ENCODE data around the gene PLXNA4.

PLXNA4 gene

DNA sequence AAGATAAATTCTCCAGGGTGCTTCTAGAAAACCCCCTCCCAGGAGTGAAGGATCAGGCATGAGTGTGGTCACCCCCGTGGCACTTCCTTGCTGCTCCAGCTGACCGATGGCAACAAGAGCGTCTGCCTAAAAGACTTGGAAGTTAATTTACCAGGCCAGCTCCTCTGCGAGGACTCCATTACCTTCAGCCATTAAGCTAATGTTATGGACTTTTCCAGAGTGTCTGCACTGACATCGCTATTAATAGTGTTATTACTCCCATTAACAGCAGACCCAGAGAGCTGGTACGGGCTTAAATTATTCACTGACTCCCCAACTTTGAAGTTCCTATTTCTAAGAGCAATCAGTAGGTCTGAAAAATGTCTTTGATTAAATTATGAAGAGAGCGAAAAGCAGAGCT, 345.8 kb downstream of the PLXNA4 start:
- H3K4me3 ChIP-seq (ENCODE audit: low read depth, low read length): no peak overlapping the region
- TF ChIP-seq, protein P1, sequence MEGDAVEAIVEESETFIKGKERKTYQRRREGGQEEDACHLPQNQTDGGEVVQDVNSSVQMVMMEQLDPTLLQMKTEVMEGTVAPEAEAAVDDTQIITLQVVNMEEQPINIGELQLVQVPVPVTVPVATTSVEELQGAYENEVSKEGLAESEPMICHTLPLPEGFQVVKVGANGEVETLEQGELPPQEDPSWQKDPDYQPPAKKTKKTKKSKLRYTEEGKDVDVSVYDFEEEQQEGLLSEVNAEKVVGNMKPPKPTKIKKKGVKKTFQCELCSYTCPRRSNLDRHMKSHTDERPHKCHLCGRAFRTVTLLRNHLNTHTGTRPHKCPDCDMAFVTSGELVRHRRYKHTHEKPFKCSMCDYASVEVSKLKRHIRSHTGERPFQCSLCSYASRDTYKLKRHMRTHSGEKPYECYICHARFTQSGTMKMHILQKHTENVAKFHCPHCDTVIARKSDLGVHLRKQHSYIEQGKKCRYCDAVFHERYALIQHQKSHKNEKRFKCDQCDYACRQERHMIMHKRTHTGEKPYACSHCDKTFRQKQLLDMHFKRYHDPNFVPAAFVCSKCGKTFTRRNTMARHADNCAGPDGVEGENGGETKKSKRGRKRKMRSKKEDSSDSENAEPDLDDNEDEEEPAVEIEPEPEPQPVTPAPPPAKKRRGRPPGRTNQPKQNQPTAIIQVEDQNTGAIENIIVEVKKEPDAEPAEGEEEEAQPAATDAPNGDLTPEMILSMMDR (IDR thresholded peaks at IDR 0.05; ENCODE audit: low read depth, low read length): no peak

DNA sequence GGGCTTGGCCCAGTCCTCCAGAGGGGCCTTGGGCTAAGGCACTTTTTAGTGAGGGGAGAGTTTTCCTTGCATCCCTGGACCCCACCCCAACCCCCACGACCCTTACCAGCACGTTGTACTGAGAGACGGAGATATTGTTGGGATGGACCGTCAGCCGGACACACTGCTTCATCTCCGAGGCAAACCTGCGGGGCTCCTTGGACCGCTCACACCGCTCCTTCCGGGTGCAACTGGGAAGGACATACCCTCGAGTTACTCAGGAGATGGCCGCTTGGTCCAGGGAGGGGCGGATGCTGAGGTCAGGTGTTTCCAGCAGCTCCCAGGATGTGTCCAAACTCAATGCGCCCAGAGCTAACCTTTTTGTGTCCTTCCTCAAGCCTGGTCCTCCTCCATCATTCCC, 348.0 kb downstream of the PLXNA4 start:
- TF ChIP-seq, protein P1 (IDR thresholded peaks at IDR 0.05; ENCODE audit: low read depth, low read length): no peak

DNA sequence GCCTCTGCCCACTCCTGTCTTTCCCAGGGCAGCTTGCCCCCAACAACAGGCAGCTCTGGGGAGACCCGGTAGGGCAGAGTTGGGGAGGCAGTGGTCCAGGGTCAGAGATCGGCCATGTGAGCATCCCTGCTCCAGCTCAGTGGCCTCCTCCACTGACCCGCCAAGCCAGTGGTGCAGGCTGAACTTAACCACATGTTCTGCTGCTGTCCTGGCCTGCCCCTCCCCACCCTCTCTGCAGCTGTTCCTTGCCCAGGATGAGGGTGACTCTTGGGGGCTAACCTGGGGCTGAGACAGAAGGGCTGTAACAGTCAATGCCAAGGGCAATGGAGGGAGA, 349.3 kb downstream of the PLXNA4 start:
- H3K4me3 ChIP-seq (ENCODE audit: low read depth, low read length): no peak overlapping the region
- TF ChIP-seq, protein P1 (IDR thresholded peaks at IDR 0.05; ENCODE audit: low read depth, low read length): no peak

More for the DNA sequence above, 348.0 kb downstream of the PLXNA4 start:
- no peak overlapping the region for H3K4me3 ChIP-seq (ENCODE audit: low read depth, low read length)

DNA sequence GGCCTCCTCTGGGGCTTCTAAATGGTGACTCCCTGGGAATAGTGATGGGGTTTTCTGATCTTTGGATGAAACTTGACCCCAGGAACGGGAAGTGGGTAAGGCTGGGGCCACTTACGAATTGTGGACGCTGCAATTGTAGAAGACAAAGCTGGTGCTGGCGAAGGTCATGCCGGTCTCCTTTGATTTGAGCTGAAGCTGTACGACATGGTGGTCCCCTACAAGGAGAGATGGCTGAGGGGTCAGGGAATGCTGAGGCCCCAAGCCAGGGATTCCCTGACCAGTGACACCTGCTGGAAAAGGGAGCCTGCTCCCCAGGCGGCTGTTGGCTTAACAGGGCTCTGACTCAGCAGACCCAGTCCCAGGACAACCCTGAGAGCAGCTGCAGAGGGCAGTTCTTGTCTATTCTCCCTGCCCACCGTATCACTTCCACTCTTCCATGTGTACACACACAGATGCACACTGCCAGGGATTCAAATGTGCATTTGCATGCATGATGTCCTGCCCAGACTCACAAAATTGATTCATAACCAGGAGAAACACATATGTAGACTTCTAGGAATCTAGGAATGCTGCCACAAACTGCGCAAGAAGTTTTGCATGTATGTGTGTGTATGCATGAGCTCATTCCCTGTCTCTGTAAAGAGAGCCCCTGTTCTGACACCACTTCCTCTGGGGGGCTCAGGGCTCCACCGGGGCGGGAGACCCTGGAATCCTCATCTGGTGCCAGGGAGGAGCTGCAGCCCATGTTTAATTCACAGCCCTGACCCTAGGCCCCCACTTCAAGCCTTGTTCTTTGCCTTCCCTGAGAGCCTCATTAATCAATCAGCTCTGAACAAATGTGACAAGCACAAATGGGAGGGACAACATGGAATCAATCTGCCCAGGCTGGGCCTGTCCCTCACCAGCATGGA, 350.0 kb downstream of the PLXNA4 start:
- TF ChIP-seq, protein P1 (IDR thresholded peaks at IDR 0.05; ENCODE audit: low read depth, low read length): no peak
- no peak overlapping the region for H3K4me3 ChIP-seq (ENCODE audit: low read depth, low read length)

DNA sequence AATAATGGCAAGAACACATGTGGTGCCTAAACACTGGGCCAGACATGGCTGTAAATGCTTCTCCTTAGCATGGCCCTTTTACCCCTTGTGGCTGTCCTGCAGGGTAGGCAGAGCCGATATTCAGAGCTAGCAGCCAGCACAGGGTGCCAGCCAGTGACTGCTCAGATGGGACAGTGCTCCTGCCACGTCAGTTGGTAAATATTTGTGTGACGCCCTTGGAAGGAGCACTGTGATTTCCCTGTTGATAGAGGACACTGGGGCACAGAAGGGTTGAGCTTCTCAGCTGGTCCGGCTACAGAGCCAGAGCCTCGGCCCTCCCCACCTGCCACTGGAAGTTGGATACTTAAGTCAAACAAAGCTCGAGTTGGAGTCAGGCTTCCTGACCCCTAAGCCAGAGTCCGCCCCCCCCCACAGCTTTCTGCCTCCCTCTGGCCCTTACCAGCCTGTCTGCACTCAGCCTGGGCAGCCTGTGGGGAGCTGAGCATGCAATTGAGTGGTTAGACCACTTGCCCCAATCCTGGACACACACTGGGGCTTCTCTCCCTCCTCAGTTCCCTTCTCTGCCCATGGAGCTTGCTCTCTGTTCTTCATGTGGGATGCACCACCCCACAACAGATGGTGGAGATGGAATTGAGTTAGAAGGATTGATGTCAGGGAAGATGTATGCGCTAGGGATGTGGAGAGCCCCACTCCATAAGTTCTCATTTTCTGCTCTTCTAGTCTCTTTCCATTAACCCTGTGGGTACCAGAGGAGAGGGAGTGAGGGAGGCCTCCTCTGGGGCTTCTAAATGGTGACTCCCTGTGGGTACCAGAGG, 350.8 kb downstream of the PLXNA4 start:
- no peak overlapping the region for H3K4me3 ChIP-seq (ENCODE audit: low read depth, low read length)
- TF ChIP-seq, protein P1 (IDR thresholded peaks at IDR 0.05; ENCODE audit: low read depth, low read length): no peak

DNA sequence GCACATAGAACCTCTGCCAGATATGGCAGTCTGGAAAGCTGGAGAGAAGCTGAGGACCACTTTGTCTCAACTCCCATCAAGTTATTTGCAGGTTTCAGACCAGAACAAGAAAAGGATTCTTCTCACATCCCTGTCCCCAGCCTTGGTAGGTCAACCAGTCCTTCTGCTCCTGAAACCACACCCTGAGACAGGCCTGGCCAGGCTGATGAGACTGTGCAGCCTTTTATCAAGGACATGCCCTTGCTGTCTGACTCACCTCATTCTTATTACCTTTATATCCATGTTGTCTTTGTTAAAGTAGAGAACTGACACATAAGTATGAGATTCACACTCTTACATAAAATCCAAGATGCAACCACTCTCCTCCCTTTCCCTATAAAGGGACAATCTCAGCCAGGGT, 354.9 kb downstream of the PLXNA4 start:
- TF ChIP-seq, protein P1 (IDR thresholded peaks at IDR 0.05; ENCODE audit: low read depth, low read length): no peak
- no peak overlapping the region for H3K4me3 ChIP-seq (ENCODE audit: low read depth, low read length)

DNA sequence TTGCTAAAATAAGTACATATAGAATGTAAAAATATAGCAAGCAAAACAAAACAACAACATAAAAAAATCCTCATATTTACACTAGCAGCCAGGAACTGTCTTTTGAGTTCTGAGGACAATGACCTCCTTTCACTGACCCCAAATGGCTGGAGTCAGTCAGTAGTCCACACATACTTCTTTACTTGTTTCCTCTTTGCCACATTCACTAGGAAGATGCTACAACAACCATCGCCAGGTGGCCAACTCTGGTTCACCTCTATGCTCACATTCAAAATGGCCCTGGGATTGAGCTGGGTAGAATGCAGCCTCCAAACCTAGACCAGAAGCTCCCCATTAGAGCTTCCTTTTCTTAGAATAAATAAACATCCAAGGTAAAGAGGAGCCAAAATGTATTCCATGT, 356.2 kb downstream of the PLXNA4 start:
- no peak overlapping the region for H3K4me3 ChIP-seq (ENCODE audit: low read depth, low read length)
- TF ChIP-seq, protein P1 (IDR thresholded peaks at IDR 0.05; ENCODE audit: low read depth, low read length): no peak

Measured in WI38 (cell line).